ENCODE results near the gene CERT1.
A peak's percentile ranks its signal among the peaks of the same experiment; 100 is the strongest.

Gene CERT1

DNA sequence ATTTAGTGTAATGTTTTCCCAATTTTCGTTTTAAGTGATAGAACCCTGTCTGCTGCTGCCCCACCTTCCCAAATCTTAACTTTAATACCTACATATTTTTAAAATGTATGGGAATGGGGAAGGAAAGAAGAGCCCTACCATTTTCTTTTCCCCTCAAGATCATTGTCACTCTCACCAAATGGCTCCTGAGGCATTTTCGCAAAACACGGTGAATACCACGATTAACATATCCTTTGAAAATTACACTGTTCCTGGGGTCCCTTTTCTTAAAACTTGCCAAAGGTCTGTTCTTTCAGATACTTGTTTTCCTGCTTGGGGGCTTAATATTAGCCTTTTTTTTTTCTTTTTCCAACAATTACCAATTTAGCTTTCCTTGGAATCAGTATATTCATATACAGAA lies 36.1 kb downstream of the CERT1 start:
- H3K4me1 ChIP-seq (ENCODE audit: control insufficient read depth, insufficient read depth, low read length) = peaks cover 34% of the 10 kb centered on the region
- H3K27me3 ChIP-seq (ENCODE audit: control insufficient read depth, insufficient read depth, low read length) = no peaks in the 10 kb centered on the region
- no peak overlapping the region for H3K9ac ChIP-seq (ENCODE audit: low read depth, low read length)
- peak overlapping the region; percentile 85 for H3K27ac ChIP-seq (ENCODE audit: low read depth, low read length)
- peak overlapping the region; percentile 29; the same call in 1 of the 2 replicates for H3K4me3 ChIP-seq (ENCODE audit: low read depth, low read length)
- no peaks in the 10 kb centered on the region for H3K36me3 ChIP-seq (ENCODE audit: control insufficient read depth, insufficient read depth, low read length)
- no peaks in the 10 kb centered on the region for H3K9me3 ChIP-seq (ENCODE audit: control insufficient read depth, insufficient read depth, low read length)

DNA sequence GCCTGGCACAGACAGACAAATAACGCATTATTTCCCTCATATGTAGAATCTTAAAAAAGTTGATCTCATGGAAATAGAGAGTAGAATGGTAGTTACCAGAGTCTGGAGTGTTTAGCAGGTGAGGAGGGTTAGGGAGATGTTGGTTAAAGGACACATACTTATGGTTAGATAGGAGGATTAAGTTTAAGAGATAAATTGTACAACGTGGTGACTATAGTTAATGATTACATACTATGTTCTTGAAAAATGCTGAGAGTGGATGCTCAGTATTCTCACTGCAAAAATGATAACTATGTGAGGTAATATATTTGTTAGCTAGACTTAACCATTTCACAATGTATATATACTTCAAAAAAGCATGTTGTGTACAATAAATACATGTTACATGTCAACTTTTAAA lies 38.0 kb downstream of the CERT1 start:
- Histone ChIP-seq H3K27me3 (ENCODE audit: control insufficient read depth, insufficient read depth, low read length) (no peaks in the 10 kb centered on the region), H3K4me3 (ENCODE audit: low read depth, low read length) (no peak overlapping the region), H3K36me3 (ENCODE audit: control insufficient read depth, insufficient read depth, low read length) (no peaks in the 10 kb centered on the region), H3K9me3 (ENCODE audit: control insufficient read depth, insufficient read depth, low read length) (no peaks in the 10 kb centered on the region), H3K27ac (ENCODE audit: low read depth, low read length) (no peak overlapping the region), H3K9ac (ENCODE audit: low read depth, low read length) (no peak overlapping the region), H3K4me1 (ENCODE audit: control insufficient read depth, insufficient read depth, low read length) (peaks cover 34% of the 10 kb centered on the region)

DNA sequence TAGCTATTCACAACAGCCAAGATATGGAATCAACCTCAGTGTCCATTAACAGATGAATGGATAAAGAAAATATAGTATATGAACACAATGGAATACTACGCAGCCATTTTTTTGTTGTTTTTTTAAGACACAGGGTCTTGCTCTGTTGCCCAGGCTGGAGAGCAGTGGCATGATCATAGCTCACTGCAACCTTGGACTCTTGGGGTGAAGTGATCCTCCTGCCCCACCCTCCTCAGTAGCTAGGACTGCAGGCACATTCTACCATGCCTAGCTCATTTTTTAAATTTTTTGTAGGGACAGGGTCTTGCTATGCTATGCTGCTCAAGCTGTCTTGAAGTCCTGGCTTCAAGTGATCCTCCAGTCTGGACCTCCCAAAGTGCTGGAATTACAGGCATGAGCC lies 38.5 kb downstream of the CERT1 start:
- no peak overlapping the region for H3K4me3 ChIP-seq (ENCODE audit: low read depth, low read length)
- H3K36me3 ChIP-seq (ENCODE audit: control insufficient read depth, insufficient read depth, low read length) = no peaks in the 10 kb centered on the region
- H3K27ac ChIP-seq (ENCODE audit: low read depth, low read length) = no peak overlapping the region
- H3K27me3 ChIP-seq (ENCODE audit: control insufficient read depth, insufficient read depth, low read length) = no peaks in the 10 kb centered on the region
- H3K9ac ChIP-seq (ENCODE audit: low read depth, low read length) = no peak overlapping the region
- H3K4me1 ChIP-seq (ENCODE audit: control insufficient read depth, insufficient read depth, low read length) = peaks cover 39% of the 10 kb centered on the region
- no peaks in the 10 kb centered on the region for H3K9me3 ChIP-seq (ENCODE audit: control insufficient read depth, insufficient read depth, low read length)

- H3K9me3 ChIP-seq (ENCODE audit: control insufficient read depth, insufficient read depth, low read length) = no peaks in the 10 kb centered on the region
- no peak overlapping the region for H3K4me3 ChIP-seq (ENCODE audit: low read depth, low read length)
Measured at GRCh38 chr5:75471193-75471592, 40.2 kb downstream of the CERT1 start.

DNA sequence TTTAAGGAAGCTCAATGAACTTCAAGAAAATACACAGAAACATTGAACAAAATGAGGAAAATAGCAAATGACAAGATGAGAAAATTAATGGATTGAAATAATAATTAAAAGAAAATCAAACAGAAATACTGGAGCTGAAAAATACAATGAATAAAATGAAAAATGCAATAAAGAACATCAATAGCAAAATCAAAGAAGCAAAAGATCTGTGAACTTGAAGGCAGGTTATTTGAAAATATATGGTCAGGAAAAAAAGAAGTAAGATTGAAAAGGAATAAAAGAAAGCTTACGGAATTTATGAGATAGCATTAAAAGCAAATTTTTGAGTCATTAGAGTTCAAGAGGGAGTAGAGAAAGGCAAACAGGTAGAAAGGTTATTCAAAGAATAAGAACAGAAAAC lies 42.4 kb downstream of the CERT1 start:
- peaks cover 26% of the 10 kb centered on the region for H3K4me1 ChIP-seq (ENCODE audit: control insufficient read depth, insufficient read depth, low read length)
- H3K4me3 ChIP-seq (ENCODE audit: low read depth, low read length) = no peak overlapping the region
- H3K36me3 ChIP-seq (ENCODE audit: control insufficient read depth, insufficient read depth, low read length) = no peaks in the 10 kb centered on the region
- H3K9me3 ChIP-seq (ENCODE audit: control insufficient read depth, insufficient read depth, low read length) = no peaks in the 10 kb centered on the region
- no peaks in the 10 kb centered on the region for H3K27me3 ChIP-seq (ENCODE audit: control insufficient read depth, insufficient read depth, low read length)
- no peak overlapping the region for H3K27ac ChIP-seq (ENCODE audit: low read depth, low read length)
- H3K9ac ChIP-seq (ENCODE audit: low read depth, low read length) = no peak overlapping the region

More at GRCh38 chr5:75471193-75471592, 40.2 kb downstream of the CERT1 start:
- peaks cover 33% of the 10 kb centered on the region for H3K4me1 ChIP-seq (ENCODE audit: control insufficient read depth, insufficient read depth, low read length)
- no peaks in the 10 kb centered on the region for H3K36me3 ChIP-seq (ENCODE audit: control insufficient read depth, insufficient read depth, low read length)
- no peak overlapping the region for H3K27ac ChIP-seq (ENCODE audit: low read depth, low read length)
- no peaks in the 10 kb centered on the region for H3K27me3 ChIP-seq (ENCODE audit: control insufficient read depth, insufficient read depth, low read length)
- H3K9ac ChIP-seq (ENCODE audit: low read depth, low read length) = no peak overlapping the region

- no peak overlapping the region for H3K9ac ChIP-seq (ENCODE audit: low read depth, low read length)
- no peaks in the 10 kb centered on the region for H3K36me3 ChIP-seq (ENCODE audit: control insufficient read depth, insufficient read depth, low read length)
- H3K9me3 ChIP-seq (ENCODE audit: control insufficient read depth, insufficient read depth, low read length) = no peaks in the 10 kb centered on the region
- H3K27me3 ChIP-seq (ENCODE audit: control insufficient read depth, insufficient read depth, low read length) = no peaks in the 10 kb centered on the region
- H3K27ac ChIP-seq (ENCODE audit: low read depth, low read length) = no peak overlapping the region
- H3K4me3 ChIP-seq (ENCODE audit: low read depth, low read length) = no peak overlapping the region
- peaks cover 30% of the 10 kb centered on the region for H3K4me1 ChIP-seq (ENCODE audit: control insufficient read depth, insufficient read depth, low read length)
Measured at GRCh38 chr5:75468593-75468992, 42.8 kb downstream of the CERT1 start.

DNA sequence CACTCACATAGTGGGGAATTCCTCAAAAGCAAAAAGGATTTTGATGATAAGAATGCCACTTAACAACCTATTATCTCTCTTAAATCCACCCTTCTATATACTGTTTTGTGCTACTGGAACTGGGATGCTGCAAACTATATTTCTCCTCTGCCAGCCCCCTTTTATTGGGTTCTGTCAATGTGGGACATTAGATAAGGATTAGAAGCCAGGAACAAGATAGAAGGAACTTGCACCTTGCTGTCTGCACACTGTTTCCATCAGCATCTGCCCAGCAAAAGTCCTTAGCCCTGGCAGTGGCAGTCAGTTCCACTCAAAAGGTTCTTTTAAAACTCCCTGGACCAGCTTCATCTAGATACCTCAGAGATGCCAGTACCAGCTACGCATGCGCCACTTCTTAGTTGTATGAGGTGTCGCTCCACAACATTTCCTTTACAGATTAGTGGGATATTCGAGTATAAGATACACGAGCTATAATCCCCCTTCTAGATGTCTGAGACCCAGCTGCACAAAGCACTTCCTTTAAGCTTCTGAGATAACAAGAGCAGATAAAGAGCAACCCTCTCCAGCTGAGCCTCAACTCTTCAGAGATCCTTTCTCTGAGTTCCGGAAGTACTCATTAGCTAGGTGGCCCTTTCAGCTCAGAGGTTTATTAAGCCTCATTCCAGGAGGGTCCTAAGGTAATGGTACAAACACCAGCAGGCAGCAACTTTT lies 45.3 kb downstream of the CERT1 start:
- no peak overlapping the region for H3K9ac ChIP-seq (ENCODE audit: low read depth, low read length)
- no peak overlapping the region for H3K27ac ChIP-seq (ENCODE audit: low read depth, low read length)
- H3K36me3 ChIP-seq (ENCODE audit: control insufficient read depth, insufficient read depth, low read length) = no peaks in the 10 kb centered on the region
- H3K27me3 ChIP-seq (ENCODE audit: control insufficient read depth, insufficient read depth, low read length) = no peaks in the 10 kb centered on the region
- peaks cover 38% of the 10 kb centered on the region for H3K4me1 ChIP-seq (ENCODE audit: control insufficient read depth, insufficient read depth, low read length)
- H3K4me3 ChIP-seq (ENCODE audit: low read depth, low read length) = no peak overlapping the region
- H3K9me3 ChIP-seq (ENCODE audit: control insufficient read depth, insufficient read depth, low read length) = no peaks in the 10 kb centered on the region

- Histone ChIP-seq H3K27me3 (ENCODE audit: control insufficient read depth, insufficient read depth, low read length) (no peaks in the 10 kb centered on the region), H3K27ac (ENCODE audit: low read depth, low read length) (no peak overlapping the region), H3K9me3 (ENCODE audit: control insufficient read depth, insufficient read depth, low read length) (no peaks in the 10 kb centered on the region), H3K4me1 (ENCODE audit: control insufficient read depth, insufficient read depth, low read length) (peaks cover 45% of the 10 kb centered on the region), H3K36me3 (ENCODE audit: control insufficient read depth, insufficient read depth, low read length) (no peaks in the 10 kb centered on the region), H3K4me3 (ENCODE audit: low read depth, low read length) (no peak overlapping the region), H3K9ac (ENCODE audit: low read depth, low read length) (no peak overlapping the region)
Measured at GRCh38 chr5:75465480-75465879, 45.9 kb downstream of the CERT1 start.

DNA sequence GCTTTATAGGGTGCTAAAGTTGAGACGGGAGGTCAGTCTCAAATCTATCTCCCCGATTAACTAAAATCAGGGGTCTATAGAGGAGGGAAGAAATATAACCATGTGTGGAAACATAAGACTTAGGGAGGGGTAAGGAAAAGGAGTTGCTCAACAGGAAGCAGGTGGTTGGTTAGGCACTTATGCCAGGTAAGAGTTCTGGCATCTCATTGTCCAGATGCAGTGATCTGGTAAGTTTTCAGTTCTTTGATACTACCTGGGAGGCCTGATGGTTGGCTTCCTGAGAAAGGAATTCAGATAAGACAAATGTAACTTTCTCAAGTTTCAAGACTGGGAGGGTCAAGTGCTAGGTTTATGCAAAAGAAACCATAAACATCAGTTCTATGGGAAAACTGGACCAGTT lies 47.7 kb downstream of the CERT1 start:
- no peaks in the 10 kb centered on the region for H3K36me3 ChIP-seq (ENCODE audit: control insufficient read depth, insufficient read depth, low read length)
- no peak overlapping the region for H3K27ac ChIP-seq (ENCODE audit: low read depth, low read length)
- no peak overlapping the region for H3K4me3 ChIP-seq (ENCODE audit: low read depth, low read length)
- no peaks in the 10 kb centered on the region for H3K27me3 ChIP-seq (ENCODE audit: control insufficient read depth, insufficient read depth, low read length)
- no peak overlapping the region for H3K9ac ChIP-seq (ENCODE audit: low read depth, low read length)
- peaks cover 47% of the 10 kb centered on the region for H3K4me1 ChIP-seq (ENCODE audit: control insufficient read depth, insufficient read depth, low read length)
- H3K9me3 ChIP-seq (ENCODE audit: control insufficient read depth, insufficient read depth, low read length) = no peaks in the 10 kb centered on the region

DNA sequence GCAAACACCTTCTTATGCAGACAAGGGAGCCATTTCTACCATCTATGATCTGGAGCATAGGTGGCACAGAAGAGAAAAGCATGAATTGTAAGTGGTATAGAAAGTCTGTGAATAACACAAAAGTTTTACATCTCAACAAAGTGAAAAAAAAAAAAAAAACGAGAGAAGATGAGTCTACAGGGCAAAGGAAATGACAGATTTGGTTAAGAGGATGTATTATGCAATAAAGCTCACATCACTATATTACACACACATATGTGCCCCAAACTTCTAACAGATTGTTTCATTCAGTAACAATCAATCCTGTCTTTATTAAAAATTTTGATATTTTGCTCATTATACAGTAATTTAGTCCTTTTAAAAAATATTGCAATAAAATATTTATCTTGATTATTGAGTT lies 49.8 kb downstream of the CERT1 start:
- Histone ChIP-seq H3K4me1 (ENCODE audit: control insufficient read depth, insufficient read depth, low read length) (peaks cover 40% of the 10 kb centered on the region), H3K4me3 (ENCODE audit: low read depth, low read length) (no peak overlapping the region), H3K27ac (ENCODE audit: low read depth, low read length) (no peak overlapping the region), H3K27me3 (ENCODE audit: control insufficient read depth, insufficient read depth, low read length) (no peaks in the 10 kb centered on the region), H3K36me3 (ENCODE audit: control insufficient read depth, insufficient read depth, low read length) (0 out of 2 replicates have a peak, but pooled peaks cover 3% of the 10 kb centered on the region), H3K9me3 (ENCODE audit: control insufficient read depth, insufficient read depth, low read length) (no peaks in the 10 kb centered on the region), H3K9ac (ENCODE audit: low read depth, low read length) (no peak overlapping the region)

GRCh38 chr5:75460942-75461610 lies 50.4 kb downstream of the CERT1 start:
- Histone ChIP-seq H3K9ac (ENCODE audit: low read depth, low read length) (no peak overlapping the region), H3K27ac (ENCODE audit: low read depth, low read length) (peak overlapping the region; percentile 28), H3K4me1 (ENCODE audit: control insufficient read depth, insufficient read depth, low read length) (peaks cover 34% of the 10 kb centered on the region), H3K36me3 (ENCODE audit: control insufficient read depth, insufficient read depth, low read length) (0 out of 2 replicates have a peak, but pooled peaks cover 3% of the 10 kb centered on the region), H3K9me3 (ENCODE audit: control insufficient read depth, insufficient read depth, low read length) (no peaks in the 10 kb centered on the region), H3K27me3 (ENCODE audit: control insufficient read depth, insufficient read depth, low read length) (no peaks in the 10 kb centered on the region), H3K4me3 (ENCODE audit: low read depth, low read length) (no peak overlapping the region)
